ENCODE measurements around the gene MYL6. TPM values are rescaled to one million over a fixed set of nuclear protein-coding genes. Genes with fewer than 3 reads are reported as not detected.
"Not testable (repeated sequence)": the region's sequence is repeated elsewhere in the genome, so short reads cannot be mapped to it uniquely, and the experiment has no call there.

Gene MYL6
- total RNA-seq, 1 experiment from 2014 or later, result 1,248 TPM

DNA sequence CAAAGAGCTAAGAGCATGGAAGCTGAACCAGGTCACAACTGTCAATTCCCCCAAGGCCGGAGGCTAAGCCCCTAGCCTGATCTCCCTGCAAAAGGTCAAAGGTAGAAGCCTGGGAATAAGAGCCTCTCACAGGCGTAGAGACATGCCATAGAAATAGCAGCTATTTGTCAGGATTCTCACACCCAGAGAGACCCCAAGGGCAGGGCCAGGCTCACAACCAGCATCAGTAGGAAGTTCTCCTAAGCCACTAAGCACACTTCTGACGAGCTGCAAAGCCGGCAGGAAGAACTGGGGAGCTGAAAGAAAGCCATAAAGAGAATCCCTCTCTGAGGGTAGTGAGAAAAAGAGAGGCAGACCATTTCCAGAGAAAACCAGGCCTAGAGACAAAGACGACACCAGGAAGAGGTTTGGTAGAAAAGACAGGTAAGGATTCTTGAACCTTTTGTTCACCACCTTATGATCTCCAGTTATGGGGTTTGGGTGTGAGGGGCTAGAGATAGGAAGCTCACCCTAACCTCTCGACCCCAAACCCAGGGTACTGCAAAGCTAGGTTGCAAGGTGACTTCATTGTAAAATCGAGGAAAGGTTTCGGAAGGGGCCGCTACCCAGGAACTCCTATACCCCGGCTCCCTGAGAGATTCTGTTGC is 30.1 kb downstream of the MYL6 start:
- Histone ChIP-seq H3K36me3 (replicated peaks; ENCODE audit: control insufficient read depth, insufficient read depth, low read length) (peaks cover 23% of the 10 kb centered on the region), H3K4me3 (ENCODE audit: insufficient read depth, low read depth, low read length) (peak overlapping the region; percentile 80), H3K27me3 (ENCODE audit: control insufficient read depth, insufficient read depth, low read length) (no peaks in the 10 kb centered on the region; the same call in 1 of the 2 replicates)
- no peak for DNase-seq

DNA sequence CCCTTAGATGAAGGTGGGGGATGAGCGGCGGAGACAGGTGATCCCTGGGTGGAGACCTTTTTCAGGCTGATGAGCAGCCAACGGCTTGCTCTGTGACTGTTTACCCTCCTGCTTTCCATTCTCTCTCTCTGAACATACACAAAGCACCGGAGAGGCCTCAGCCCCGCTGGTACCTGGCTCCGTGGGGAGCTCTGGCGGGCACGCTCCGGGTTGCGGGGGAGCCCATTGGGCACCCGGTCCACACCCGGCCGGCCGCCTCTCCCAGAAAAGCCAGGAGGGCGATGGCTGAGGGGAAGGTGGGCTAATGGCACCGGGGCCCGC is 30.6 kb downstream of the MYL6 start:
- Histone ChIP-seq H3K4me3 (ENCODE audit: insufficient read depth, low read depth, low read length) (peak overlapping the region; percentile 80), H3K36me3 (replicated peaks; ENCODE audit: control insufficient read depth, insufficient read depth, low read length) (peaks cover 20% of the 10 kb centered on the region), H3K27me3 (ENCODE audit: control insufficient read depth, insufficient read depth, low read length) (no peaks in the 10 kb centered on the region; the same call in 1 of the 2 replicates)
- no peak for DNase-seq

DNA sequence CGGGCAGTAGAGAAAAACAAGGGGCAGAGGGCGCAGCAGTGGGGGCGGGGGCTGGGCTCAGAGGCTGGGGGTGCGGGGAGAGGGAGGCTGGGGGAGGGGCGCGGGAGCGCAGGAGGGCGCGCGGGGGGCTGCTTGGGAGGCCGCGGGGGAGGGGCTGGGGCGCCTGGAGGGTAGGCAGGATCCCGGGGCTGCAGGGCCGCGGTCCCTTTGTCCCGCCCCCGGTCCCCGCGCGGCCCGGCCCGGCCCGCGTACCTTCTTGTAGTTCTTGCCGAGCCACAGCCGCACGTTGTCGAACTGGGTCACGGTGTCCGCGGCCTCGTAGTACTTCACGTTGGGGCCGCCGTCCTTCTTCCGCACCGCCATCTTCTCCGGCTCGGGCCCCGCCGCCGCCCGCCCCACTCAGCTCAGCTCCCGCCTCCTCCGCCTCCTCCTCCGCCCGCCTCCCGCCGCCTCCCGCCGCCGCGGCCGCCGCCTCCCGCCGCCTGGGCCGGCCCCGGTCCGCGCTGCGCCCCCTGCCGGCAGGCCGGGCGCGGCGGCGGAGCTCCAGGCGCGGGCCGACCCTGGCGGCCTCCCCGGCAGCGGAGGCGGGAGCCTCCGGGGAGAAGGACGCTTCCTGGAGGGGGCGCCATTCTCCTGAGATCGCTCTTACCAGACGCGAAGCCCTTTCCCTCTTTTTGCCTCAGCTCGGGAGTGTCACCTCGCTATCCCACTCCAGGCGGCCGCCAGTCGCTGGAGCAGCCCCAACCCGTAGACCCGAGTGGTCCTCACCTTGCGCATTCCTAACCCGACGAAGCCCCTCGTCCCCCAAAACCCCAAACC is 31.1 kb downstream of the MYL6 start, which contains the start of gene SMARCC2:
TSS of gene SMARCC2 (minus strand) at position 385 of the 819 bp plus-strand sequence. CDS start at position 363, 22 bp downstream.
- DNase-seq, result peak; percentile 99
- Histone ChIP-seq H3K4me3 (ENCODE audit: insufficient read depth, low read depth, low read length) (peak within 1 kb of the TSS; percentile 95), H3K36me3 (replicated peaks; ENCODE audit: control insufficient read depth, insufficient read depth, low read length) (peaks cover 14% of the 10 kb centered on the region), H3K27me3 (ENCODE audit: control insufficient read depth, insufficient read depth, low read length) (no peaks in the 10 kb centered on the region; the same call in 1 of the 2 replicates)

DNA sequence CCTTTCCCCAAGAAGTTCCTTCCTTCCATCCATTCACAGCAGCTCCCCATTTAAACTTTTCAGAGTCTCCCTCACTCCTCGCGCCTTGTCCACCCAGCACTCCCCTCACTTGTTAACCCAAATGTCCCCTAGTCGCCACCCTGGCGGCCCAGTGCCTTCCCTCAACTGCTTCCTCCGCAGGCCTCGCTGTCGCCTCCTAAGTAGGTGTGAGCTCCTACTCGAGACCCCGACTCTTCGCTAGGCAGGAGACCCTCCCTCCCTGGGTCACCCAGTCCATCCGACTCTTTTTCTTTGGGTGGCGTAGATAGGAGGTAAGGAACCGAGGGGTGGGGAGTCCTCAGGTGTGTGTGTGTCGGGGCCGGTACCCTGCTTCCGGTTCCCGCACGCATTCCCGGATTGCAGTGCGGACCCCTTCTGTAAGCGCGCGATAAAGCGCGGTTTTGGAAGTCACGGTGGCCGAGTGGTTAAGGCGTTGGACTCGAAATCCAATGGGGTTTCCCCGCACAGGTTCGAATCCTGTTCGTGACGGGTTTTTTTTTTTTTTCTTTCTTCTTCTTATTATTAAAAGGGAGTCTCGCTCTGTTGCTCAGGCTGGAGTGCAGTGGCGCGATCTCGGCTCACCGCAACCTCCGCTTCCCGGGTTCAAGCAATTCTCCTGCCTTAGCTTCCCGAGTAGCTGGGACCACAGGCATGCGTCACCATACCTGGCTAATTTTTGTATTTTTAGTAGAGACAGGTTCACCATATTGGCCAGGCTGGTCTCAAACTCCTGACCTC is 31.9 kb downstream of the MYL6 start:
- peak overlapping the region; percentile 95 for H3K4me3 ChIP-seq (ENCODE audit: insufficient read depth, low read depth, low read length)
- peak; percentile 88 for DNase-seq
- H3K27me3 ChIP-seq (ENCODE audit: control insufficient read depth, insufficient read depth, low read length), result no peaks in the 10 kb centered on the region; the same call in 1 of the 2 replicates
- peaks cover 7% of the 10 kb centered on the region for H3K36me3 ChIP-seq (replicated peaks; ENCODE audit: control insufficient read depth, insufficient read depth, low read length)

DNA sequence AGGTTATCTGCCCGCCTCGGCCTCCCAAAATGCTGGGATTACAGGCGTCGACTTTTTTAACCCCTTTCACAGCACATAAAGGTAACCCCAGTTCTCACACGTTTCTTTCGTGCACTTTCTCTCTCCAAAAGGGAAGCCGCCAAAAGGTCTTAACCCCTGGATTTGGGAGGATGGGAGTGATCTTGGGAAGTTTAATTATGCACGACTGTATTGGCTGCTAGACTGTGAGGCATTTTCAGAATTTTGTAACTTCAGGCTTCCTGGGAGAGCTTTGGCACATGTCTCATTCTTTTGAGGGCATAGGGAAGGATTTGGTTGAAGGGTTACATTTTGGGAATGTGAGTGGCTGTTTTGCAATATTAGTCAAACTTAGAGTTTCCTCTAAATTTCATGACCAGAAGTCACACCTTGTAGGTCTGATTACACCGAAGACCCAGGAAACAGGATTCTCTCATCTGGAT is 32.6 kb downstream of the MYL6 start:
- Histone ChIP-seq H3K27me3 (ENCODE audit: control insufficient read depth, insufficient read depth, low read length) (no peaks in the 10 kb centered on the region; the same call in 1 of the 2 replicates), H3K4me3 (ENCODE audit: insufficient read depth, low read depth, low read length) (peak overlapping the region; percentile 95), H3K36me3 (replicated peaks; ENCODE audit: control insufficient read depth, insufficient read depth, low read length) (peaks cover 6% of the 10 kb centered on the region)
- DNase-seq, result peak; percentile 46

DNA sequence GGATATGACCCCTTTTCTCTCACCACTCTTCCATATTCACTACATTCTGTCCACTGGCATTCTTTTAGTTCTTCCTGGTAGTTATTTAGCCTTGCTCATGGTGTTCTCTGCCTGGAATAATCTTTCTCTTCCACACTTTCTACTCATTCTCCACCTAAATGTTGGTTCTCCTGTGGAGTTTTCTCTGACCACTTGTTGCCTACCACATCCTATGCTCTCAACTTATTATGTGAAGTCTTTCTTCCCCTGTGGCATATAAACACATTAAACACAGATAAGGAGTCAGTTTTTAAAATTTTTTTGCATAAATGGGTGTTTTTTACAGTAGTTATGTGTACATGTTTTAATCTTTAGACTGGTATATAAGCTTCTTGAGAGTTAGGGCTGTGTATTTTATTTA is 34.4 kb downstream of the MYL6 start:
- no peaks in the 10 kb centered on the region; the same call in 1 of the 2 replicates for H3K27me3 ChIP-seq (ENCODE audit: control insufficient read depth, insufficient read depth, low read length)
- H3K4me3 ChIP-seq (ENCODE audit: insufficient read depth, low read depth, low read length), result no peak overlapping the region
- no peaks in the 10 kb centered on the region for H3K36me3 ChIP-seq (replicated peaks; ENCODE audit: control insufficient read depth, insufficient read depth, low read length)
- DNase-seq, result no peak

DNA sequence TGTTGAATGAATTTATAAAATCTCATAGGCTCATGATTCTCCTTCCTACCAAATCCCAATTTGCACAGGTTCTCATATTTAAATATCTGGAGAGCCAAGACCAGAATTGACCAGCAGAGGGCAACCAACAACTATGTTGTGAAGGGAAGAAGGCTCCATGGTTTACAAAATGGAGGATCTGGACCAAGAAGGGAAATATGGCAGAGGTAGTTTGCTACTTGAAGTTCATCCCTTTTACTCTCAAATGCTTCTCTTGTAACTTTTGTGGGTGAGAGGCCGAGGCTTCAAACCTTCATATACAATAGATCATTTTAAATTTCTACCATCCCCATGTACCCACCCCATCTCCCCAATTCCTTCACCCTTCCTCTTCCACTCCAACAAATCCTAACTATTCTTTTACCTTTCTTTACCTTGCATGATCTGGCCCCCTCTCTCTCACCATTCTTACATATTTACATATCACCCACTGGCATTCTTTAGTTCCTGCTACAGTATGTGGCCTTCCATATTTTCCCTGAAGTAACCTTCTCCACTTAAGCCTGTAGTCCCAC is 34.9 kb downstream of the MYL6 start:
- no peaks in the 10 kb centered on the region for H3K36me3 ChIP-seq (replicated peaks; ENCODE audit: control insufficient read depth, insufficient read depth, low read length)
- peak; percentile 74 for DNase-seq
- no peak overlapping the region for H3K4me3 ChIP-seq (ENCODE audit: insufficient read depth, low read depth, low read length)
- H3K27me3 ChIP-seq (ENCODE audit: control insufficient read depth, insufficient read depth, low read length), result no peaks in the 10 kb centered on the region; the same call in 1 of the 2 replicates

DNA sequence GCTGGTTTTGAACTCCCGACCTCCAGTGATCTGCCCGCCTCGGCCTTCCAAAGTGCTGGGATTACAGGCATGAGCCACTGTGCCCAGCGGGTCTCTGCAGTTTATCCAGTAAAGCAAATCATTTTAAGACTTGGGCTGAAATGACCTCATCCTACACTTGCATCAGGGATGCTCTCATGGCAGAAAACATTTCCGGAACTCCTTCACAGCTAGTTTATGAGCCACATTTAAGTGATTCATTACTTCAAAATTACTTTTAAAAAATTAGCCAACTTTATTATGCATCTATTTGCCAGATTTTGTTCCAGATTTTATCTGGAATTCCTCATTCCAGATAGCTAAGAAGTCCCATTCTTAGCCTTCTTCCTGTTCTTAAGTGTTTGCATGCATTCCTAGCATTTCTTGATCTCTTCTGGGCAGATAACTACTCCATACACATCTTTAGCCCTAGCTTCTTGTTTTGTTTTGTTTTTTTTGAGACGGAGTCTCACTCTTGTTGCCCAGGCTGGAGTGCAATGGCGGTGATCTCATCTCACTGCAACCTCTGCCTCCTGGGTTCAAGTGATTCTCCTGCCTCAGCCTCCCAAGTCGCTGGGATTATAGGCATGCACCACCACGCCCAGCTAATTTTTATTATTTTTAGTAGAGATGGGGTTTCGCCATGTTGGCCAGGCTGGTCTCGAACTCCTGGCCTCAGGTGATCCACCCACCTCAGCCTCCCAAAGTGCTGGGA is 38.8 kb downstream of the MYL6 start:
- not testable (repeated sequence) for H3K4me3 ChIP-seq (ENCODE audit: insufficient read depth, low read depth, low read length); DNase-seq; H3K27me3 ChIP-seq (ENCODE audit: control insufficient read depth, insufficient read depth, low read length); H3K36me3 ChIP-seq (replicated peaks; ENCODE audit: control insufficient read depth, insufficient read depth, low read length)

DNA sequence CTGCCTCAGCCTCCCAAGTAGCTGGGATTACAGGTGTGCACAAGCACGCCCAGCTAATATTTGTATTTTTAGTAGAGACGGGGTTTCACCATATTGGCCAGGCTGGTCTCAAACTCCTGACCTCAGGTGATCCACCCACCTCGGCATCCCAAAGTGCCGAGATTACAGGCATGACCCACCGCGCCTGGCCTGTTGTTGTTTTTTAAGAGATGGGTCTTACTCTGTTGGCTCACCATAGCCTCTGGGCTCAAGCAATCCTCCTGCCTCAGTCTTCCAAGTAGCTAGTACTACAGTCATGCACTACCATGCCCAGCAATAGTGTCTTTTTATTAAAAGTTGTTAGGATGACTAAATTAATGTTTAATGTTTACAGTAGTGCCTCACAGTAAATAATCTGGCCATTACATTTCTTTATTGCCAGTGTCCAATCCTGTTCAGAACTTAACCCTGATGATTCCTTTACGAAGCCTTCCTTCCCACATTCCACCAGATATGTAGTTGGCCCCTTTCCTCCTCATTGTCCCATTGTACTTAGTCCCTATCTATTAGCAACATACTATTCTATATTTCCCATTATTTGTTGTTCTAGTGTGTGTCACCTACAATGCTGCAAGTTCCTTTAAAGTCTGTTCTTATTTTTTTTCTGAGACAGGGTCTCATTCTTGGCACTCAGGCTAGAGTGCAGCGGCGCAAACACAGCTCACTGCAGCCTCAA is 39.9 kb downstream of the MYL6 start:
- no peak for DNase-seq
- Histone ChIP-seq H3K4me3 (ENCODE audit: insufficient read depth, low read depth, low read length) (no peak overlapping the region), H3K27me3 (ENCODE audit: control insufficient read depth, insufficient read depth, low read length) (no peaks in the 10 kb centered on the region), H3K36me3 (replicated peaks; ENCODE audit: control insufficient read depth, insufficient read depth, low read length) (no peaks in the 10 kb centered on the region)

DNA sequence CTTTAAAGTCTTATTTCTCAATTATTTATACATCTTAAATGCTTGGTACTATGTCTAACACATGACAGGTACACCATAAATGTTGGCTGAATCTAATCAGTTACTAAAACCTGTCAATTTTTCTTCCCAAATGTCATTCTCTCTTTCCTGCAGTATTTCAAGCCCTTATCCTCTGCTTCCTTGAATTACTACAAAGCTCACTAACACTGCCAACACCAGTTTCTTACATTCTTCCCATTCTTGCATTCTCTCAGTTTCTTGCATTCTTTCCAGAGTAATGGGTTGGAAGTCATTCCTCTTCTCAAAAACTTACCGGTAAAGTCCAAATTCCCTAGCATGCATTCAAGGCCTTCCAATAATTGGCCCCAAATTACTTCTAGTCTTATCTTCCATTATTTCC is 40.7 kb downstream of the MYL6 start:
- no peaks in the 10 kb centered on the region for H3K27me3 ChIP-seq (ENCODE audit: control insufficient read depth, insufficient read depth, low read length)
- DNase-seq, result no peak

DNA sequence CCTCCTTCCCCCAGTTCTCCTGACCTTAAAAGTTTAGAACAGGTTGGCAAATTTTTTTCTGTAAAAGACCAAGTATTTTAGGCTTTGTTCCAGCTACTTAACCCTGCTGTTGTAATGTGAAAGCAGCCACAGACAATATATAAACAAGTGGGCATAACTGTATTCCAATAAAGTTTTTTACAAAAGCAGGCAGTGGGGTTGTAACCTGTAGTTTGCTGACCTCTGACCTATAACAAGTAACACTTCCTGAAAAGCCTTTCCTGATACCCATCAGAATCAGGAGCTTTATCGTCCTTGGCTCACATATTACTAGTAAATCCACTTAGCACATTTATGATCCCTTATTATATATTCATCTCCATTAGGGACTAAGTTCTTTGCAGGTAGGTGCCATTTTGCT is 44.2 kb downstream of the MYL6 start:
- DNase-seq, result no peak
- Histone ChIP-seq H3K27me3 (ENCODE audit: control insufficient read depth, insufficient read depth, low read length) (no peaks in the 10 kb centered on the region), H3K4me3 (ENCODE audit: insufficient read depth, low read depth, low read length) (no peak overlapping the region), H3K36me3 (replicated peaks; ENCODE audit: control insufficient read depth, insufficient read depth, low read length) (peaks cover 17% of the 10 kb centered on the region)

More for the DNA sequence above, 40.7 kb downstream of the MYL6 start:
- H3K36me3 ChIP-seq (replicated peaks; ENCODE audit: control insufficient read depth, insufficient read depth, low read length), result no peaks in the 10 kb centered on the region
- H3K4me3 ChIP-seq (ENCODE audit: insufficient read depth, low read depth, low read length), result no peak overlapping the region

DNA sequence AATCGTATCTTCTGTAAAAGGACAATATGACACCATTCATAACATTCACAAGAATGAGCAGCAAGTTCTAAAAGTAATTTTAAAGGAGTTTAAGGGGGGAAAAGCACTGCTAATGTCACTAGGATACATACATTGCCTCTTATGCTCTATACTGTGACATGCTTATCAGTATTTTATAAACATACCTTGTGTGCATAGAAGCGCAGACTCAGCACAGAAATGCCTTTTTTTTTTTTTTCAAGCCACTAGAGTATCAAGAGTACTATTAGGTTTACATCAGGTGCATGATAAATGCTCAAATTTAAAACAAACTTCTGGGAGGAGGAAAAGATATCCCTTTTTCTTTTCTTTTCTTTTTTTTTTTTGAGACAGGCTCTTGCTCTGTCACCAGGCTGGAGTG is 44.7 kb downstream of the MYL6 start:
- H3K36me3 ChIP-seq (replicated peaks; ENCODE audit: control insufficient read depth, insufficient read depth, low read length), result peaks cover 22% of the 10 kb centered on the region
- no peaks in the 10 kb centered on the region for H3K27me3 ChIP-seq (ENCODE audit: control insufficient read depth, insufficient read depth, low read length)
- no peak for DNase-seq
- no peak overlapping the region for H3K4me3 ChIP-seq (ENCODE audit: insufficient read depth, low read depth, low read length)

DNA sequence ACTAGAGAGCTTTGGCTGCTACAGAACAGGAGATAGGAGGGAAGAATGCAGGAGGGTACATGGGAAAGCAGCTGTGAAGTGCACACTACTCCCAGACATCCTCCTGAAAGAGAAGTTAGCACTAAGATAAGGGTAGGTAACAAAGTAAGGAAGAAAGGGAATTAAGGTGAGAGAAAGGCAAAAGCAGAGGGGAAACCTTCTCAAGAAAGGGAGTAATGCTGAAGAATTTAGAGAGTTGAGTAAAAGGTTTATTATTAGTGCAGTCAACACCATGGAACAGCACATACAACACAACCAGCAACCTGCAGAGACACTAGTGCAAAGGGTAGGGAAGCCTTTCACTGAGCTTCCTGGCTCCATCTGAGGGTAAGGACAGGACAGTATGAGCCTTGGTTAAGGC is 46.1 kb downstream of the MYL6 start:
- Histone ChIP-seq H3K27me3 (ENCODE audit: control insufficient read depth, insufficient read depth, low read length) (no peaks in the 10 kb centered on the region), H3K36me3 (replicated peaks; ENCODE audit: control insufficient read depth, insufficient read depth, low read length) (peaks cover 26% of the 10 kb centered on the region), H3K4me3 (ENCODE audit: insufficient read depth, low read depth, low read length) (no peak overlapping the region)
- DNase-seq, result no peak
